Thyroid gland (tissue), 4 donors: ENCODE data around the gene DUSP22. TPM values are rescaled to one million over a fixed set of nuclear protein-coding genes. Genes with fewer than 3 reads are reported as not detected.
A peak's percentile ranks its signal among the peaks of the same experiment; 100 is the strongest.

Experiments used
- DNase-seq, 2 donors: peaks; one replicate each; pipeline ENCODE4 v3.0.0-alpha.2; 2019
- H3K27ac ChIP-seq, 3 donors: fragments of 200-600 bp; sonication (generic); 1 replicate in 2 of 3; 2 replicates in 1 of 3; pipeline ENCODE4 v1.5.1; 2016 to 2019; ENCODE audit warnings: mild to moderate bottlenecking in 1 of 3, moderate library complexity in 1 of 3
- H3K27me3 ChIP-seq: fragments of 200-600 bp; sonication (generic); one replicate; pipeline ENCODE4 v1.5.1; 2019
- H3K36me3 ChIP-seq, 2 donors: fragments of 200-600 bp; sonication (generic); one replicate each; pipeline ENCODE4 v1.5.1; 2016 to 2019
- H3K4me1 ChIP-seq, 2 donors: fragments of 200-600 bp; sonication (generic); one replicate each; pipeline ENCODE4 v1.5.1; 2017 to 2019
- H3K4me3 ChIP-seq, 3 donors: fragments of 200-600 bp; sonication (generic); replicated peaks in 1 of 3; 1 replicate in 2 of 3; 2 replicates in 1 of 3; pipeline ENCODE4 v1.5.1; 2016; ENCODE audit warnings: mild to moderate bottlenecking in 1 of 3
- H3K9me3 ChIP-seq: fragments of 200-600 bp; sonication (generic); one replicate; pipeline ENCODE4 v1.5.1; 2017
- CTCF ChIP-seq, 6 experiments: fragments of 200-600 bp in 3 of 6; fragments of 450-650 bp in 3 of 6; sonication (generic) in 3 of 6; IDR thresholded peaks; one replicate each; pipeline ENCODE4 v1.5.1; 2016 to 2019; ENCODE audit warnings: antibody characterized with exemption in 6 of 6, mild to moderate bottlenecking in 2 of 6, inconsistent platforms in 1 of 6, moderate library complexity in 1 of 6
- POLR2A ChIP-seq, 2 donors: fragments of 450-650 bp; IDR thresholded peaks; one replicate each; pipeline ENCODE4 v1.6.1; 2017; ENCODE audit warnings: antibody characterized with exemption in 2 of 2, mild to moderate bottlenecking in 2 of 2, moderate library complexity in 1 of 2
- WGBS, 2 donors: methylation state at CpG; one replicate each; pipeline ENCODE4 v1.1.5; 2017; 5-methylcytosine and 5-hydroxymethylcytosine counted together
- intact Hi-C: fragments of 100-400 bp; cut with DNase I; formaldehyde crosslinking; loops from one replicate; pipeline ENCODE4 v1.15.1; 2023
- total RNA-seq, 4 donors: library from RNA; depleted of rRNA; stranded (reverse); fragments of >200 nt; gene quantifications; one replicate each; pipeline ENCODE4 v1.2.3, GENCODE V29; 2016

DUSP22 gene
- total RNA-seq, 4 donors from 2014 or later, result 40.4 to 68.8 (median 59.4) TPM

GRCh38 chr6:379410-380181, 87.3 kb downstream of the DUSP22 start:
- Histone ChIP-seq H3K36me3 (no peaks in the 10 kb centered on the region), H3K4me1 (peaks cover 6 to 7% of the 10 kb centered on the region in 2 donors), H3K27ac (no peak overlapping the region), H3K4me3 (no peak overlapping the region), H3K9me3 (no peaks in the 10 kb centered on the region), H3K27me3 (peaks cover 5% of the 10 kb centered on the region)
- TF ChIP-seq CTCF (IDR thresholded peaks at IDR 0.05) (no peak), POLR2A (IDR thresholded peaks at IDR 0.05) (no peak)
- no peak for DNase-seq
- intact Hi-C loops, result loop anchor here (10.0 kb wide), 1 partner anchor 165 kb away; no protein-coding TSS in a partner anchor
- 82 to 87% methylated on average over 28 of the region's 28 CpGs for WGBS, 2 donors

- Histone ChIP-seq H3K4me1 (no peaks in the 10 kb centered on the region), H3K4me3 (no peak overlapping the region), H3K27ac (no peak overlapping the region), H3K27me3 (peaks cover 5% of the 10 kb centered on the region), H3K9me3 (no peaks in the 10 kb centered on the region), H3K36me3 (no peaks in the 10 kb centered on the region)
- TF ChIP-seq CTCF (IDR thresholded peaks at IDR 0.05) (no peak), POLR2A (IDR thresholded peaks at IDR 0.05) (no peak)
- 80 to 83% methylated on average over 26 of the region's 26 CpGs for WGBS, 2 donors
- DNase-seq, result no peak
- intact Hi-C loops, result loop anchor here (10.0 kb wide), 1 partner anchor 166 kb away; no protein-coding TSS in a partner anchor
Observed at GRCh38 chr6:380234-381218, 88.2 kb downstream of the DUSP22 start.

GRCh38 chr6:381742-382461, 89.6 kb downstream of the DUSP22 start:
- intact Hi-C loops, result loop anchor here (10.0 kb wide), 1 partner anchor 167 kb away; no protein-coding TSS in a partner anchor
- WGBS, 2 donors, result 87 to 89% methylated on average over 17 of the region's 17 CpGs

More at GRCh38 chr6:381742-382461, 89.6 kb downstream of the DUSP22 start:
- DNase-seq, result no peak
- no peaks in the 10 kb centered on the region for H3K36me3 ChIP-seq
- no peaks in the 10 kb centered on the region for H3K4me1 ChIP-seq
- TF ChIP-seq CTCF (IDR thresholded peaks at IDR 0.05), result peak in 1 of 6 experiments; percentile 1
- no peak for TF ChIP-seq POLR2A (IDR thresholded peaks at IDR 0.05)
- no peak overlapping the region for H3K4me3 ChIP-seq
- H3K27me3 ChIP-seq, result peaks cover 5% of the 10 kb centered on the region
- H3K9me3 ChIP-seq, result no peaks in the 10 kb centered on the region
- no peak overlapping the region for H3K27ac ChIP-seq
